HepG2 (cell line): ENCODE results near the gene PRSS8. TPM values are rescaled to one million over a fixed set of nuclear protein-coding genes. Genes with fewer than 3 reads are reported as not detected.

Experiments
- ARNT2 ChIP-seq: sonication (generic); formaldehyde crosslinking; IDR thresholded peaks from 2 replicates; pipeline ENCODE4 v1.8.0; 2022; ENCODE audit warnings: mild to moderate bottlenecking, low read depth, missing genetic modification reagents, moderate library complexity
- CBX1 ChIP-seq: IDR thresholded peaks from one replicate; pipeline ENCODE4 v1.6.1; 2016; ENCODE audit warnings: antibody characterized with exemption, low read depth
- GATAD1 ChIP-seq: IDR thresholded peaks from 2 replicates; pipeline ENCODE4 v1.6.1; 2016; ENCODE audit warnings: missing genetic modification reagents, missing compliant biosample characterization
- GPBP1L1 ChIP-seq: sonication (generic); formaldehyde crosslinking; IDR thresholded peaks from 2 replicates; pipeline ENCODE4 v1.5.0; 2020; ENCODE audit warnings: mild to moderate bottlenecking, missing genetic modification reagents
- HNRNPH1 ChIP-seq: fragments of 200-400 bp; formaldehyde crosslinking; optimal IDR thresholded peaks from 2 replicates; pipeline ENCODE3; 2017; ENCODE audit warnings: mild to moderate bottlenecking, low read depth, low read length
- LRRFIP1 ChIP-seq: sonication (generic); formaldehyde crosslinking; conservative IDR thresholded peaks from 2 replicates; pipeline ENCODE4 v1.4.0; 2020; ENCODE audit warnings: missing genetic modification reagents
- MATR3 ChIP-seq: sonication (generic); formaldehyde crosslinking; IDR thresholded peaks from 2 replicates; pipeline ENCODE4 v1.4.0; 2020; ENCODE audit warnings: missing genetic modification reagents
- MNT ChIP-seq: fragments of 450-650 bp; IDR thresholded peaks from 2 replicates; pipeline ENCODE4 v1.6.1; 2016
- SCMH1 ChIP-seq: sonication (generic); formaldehyde crosslinking; IDR thresholded peaks from 2 replicates; pipeline ENCODE4 v1.9.0; 2021; ENCODE audit warnings: missing genetic modification reagents, mild to moderate bottlenecking, borderline replicate concordance
- ZBED4 ChIP-seq: sonication (generic); formaldehyde crosslinking; IDR thresholded peaks from 2 replicates; pipeline ENCODE4 v1.4.0; 2020; ENCODE audit warnings: missing genetic modification reagents, borderline replicate concordance
- ZBTB26 ChIP-seq: IDR thresholded peaks from 2 replicates; pipeline ENCODE4 v1.6.1; 2016; ENCODE audit warnings: missing compliant biosample characterization, missing genetic modification reagents, borderline replicate concordance
- ZBTB7B ChIP-seq: sonication (generic); formaldehyde crosslinking; IDR thresholded peaks from 2 replicates; pipeline ENCODE4 v1.4.0; 2020; ENCODE audit warnings: missing genetic modification reagents
- ZFP82 ChIP-seq: sonication (generic); formaldehyde crosslinking; IDR thresholded peaks from 2 replicates; pipeline ENCODE4 v1.5.1; 2020; ENCODE audit warnings: mild to moderate bottlenecking, missing genetic modification reagents, borderline replicate concordance
- ZNF20 ChIP-seq: sonication (generic); formaldehyde crosslinking; IDR thresholded peaks from 2 replicates; pipeline ENCODE4 v1.4.0; 2020; ENCODE audit warnings: mild to moderate bottlenecking, moderate library complexity, missing genetic modification reagents
- ZNF33B ChIP-seq: sonication (generic); formaldehyde crosslinking; IDR thresholded peaks from 2 replicates; pipeline ENCODE4 v1.5.1; 2020; ENCODE audit warnings: mild to moderate bottlenecking, missing genetic modification reagents
- ZNF430 ChIP-seq: sonication (generic); formaldehyde crosslinking; IDR thresholded peaks from 2 replicates; pipeline ENCODE4 v1.9.0; 2021; ENCODE audit warnings: mild to moderate bottlenecking, missing genetic modification reagents
- ZNF556 ChIP-seq: sonication (generic); formaldehyde crosslinking; IDR thresholded peaks from 2 replicates; pipeline ENCODE4 v1.4.0; 2020; ENCODE audit warnings: mild to moderate bottlenecking, missing genetic modification reagents, borderline replicate concordance
- ZNF614 ChIP-seq: IDR thresholded peaks from 2 replicates; pipeline ENCODE4 v1.6.1; 2018; ENCODE audit warnings: missing biosample characterization, missing genetic modification reagents, inconsistent platforms, borderline replicate concordance
- ZNF761 ChIP-seq: sonication (generic); formaldehyde crosslinking; conservative IDR thresholded peaks from 2 replicates; pipeline ENCODE4 v1.4.0; 2020; ENCODE audit warnings: mild to moderate bottlenecking, missing genetic modification reagents
- ZNF781 ChIP-seq: sonication (generic); formaldehyde crosslinking; IDR thresholded peaks from 2 replicates; pipeline ENCODE4 v1.5.1; 2020; ENCODE audit warnings: borderline replicate concordance, mild to moderate bottlenecking, missing genetic modification reagents; ENCODE audit errors: not compliant biosample characterization
- polyA plus RNA-seq, 8 experiments: library from polyadenylated mRNA; depleted of rRNA in 3 of 8; stranded (reverse) in 7 of 8; unstranded in 1 of 8; fragments of >200 nt; fragmentation: Illumina TruSeq in 4 of 8; extraction: Trizol in 4 of 8; gene quantifications; 2 replicates each; pipeline versions ENCODE4 v1.2.1 to v1.2.3, GENCODE V29; 2011 to 2016; ENCODE audit warnings: low read depth in 4 of 8, missing spikeins in 1 of 8, mixed read lengths in 1 of 8; ENCODE audit not compliant: insufficient read depth in 1 of 8
- total RNA-seq, 5 experiments: library from RNA; depleted of rRNA; stranded (reverse); fragments of >200 nt; fragmentation: Illumina TruSeq; extraction: Trizol; gene quantifications; 2 replicates each; pipeline ENCODE4 v1.2.3, GENCODE V29; 2016; ENCODE audit warnings: low read depth in 1 of 5

Gene PRSS8
- total and polyA plus RNA-seq, 2 of the 13 experiments (the other 11 are each of a cell fraction or from before 2014, with no cell fraction given), result 2.6 to 7.2 TPM

- TF ChIP-seq ZNF556 (CRISPR knock-in tag), result no peak
- TF ChIP-seq ZNF761 (CRISPR knock-in tag), result no peak
- TF ChIP-seq ZBED4 (CRISPR knock-in tag), result no peak
- 0 out of 2 replicates have a peak, but pooled peaks have one; percentile 18 for TF ChIP-seq ZBTB26 (CRISPR knock-in tag)
- TF ChIP-seq ARNT2 (CRISPR knock-in tag), result peak; percentile 32; the same call in 1 of the 2 replicates
- no peak for TF ChIP-seq ZNF33B
- TF ChIP-seq ZFP82 (CRISPR knock-in tag), result no peak
- no peak for TF ChIP-seq HNRNPH1
- no peak for TF ChIP-seq ZNF781 (CRISPR knock-in tag)
- TF ChIP-seq ZNF430 (CRISPR knock-in tag), result no peak
- TF ChIP-seq LRRFIP1 (CRISPR knock-in tag), result no peak
- no peak for TF ChIP-seq MNT
- no peak for TF ChIP-seq GPBP1L1
- no peak for TF ChIP-seq SCMH1 (CRISPR knock-in tag)
- TF ChIP-seq GATAD1 (CRISPR knock-in tag), result no peak
- TF ChIP-seq ZBTB7B (CRISPR knock-in tag), result no peak
- no peak for TF ChIP-seq ZNF614 (CRISPR knock-in tag)
- no peak for TF ChIP-seq MATR3 (CRISPR knock-in tag)
- no peak for TF ChIP-seq ZNF20 (CRISPR knock-in tag)
- TF ChIP-seq CBX1, result peak; percentile 35
Observed at GRCh38 chr16:31093132-31093703, 42.3 kb downstream of the PRSS8 start (continued).
